H1 (cell line): Measurements from ENCODE around the gene FAM184B. TPM values are rescaled to one million over a fixed set of nuclear protein-coding genes. Genes with fewer than 3 reads are reported as not detected.

ENCODE experiments used
- CHD2 ChIP-seq: IDR thresholded peaks from 2 replicates; pipeline ENCODE4 v1.6.1; 2012; ENCODE audit warnings: low read length, improper control_type of control experiment
- EGR1 ChIP-seq: IDR thresholded peaks from 2 replicates; pipeline ENCODE4 v1.6.1; 2011; ENCODE audit warnings: low read depth, low read length, borderline replicate concordance
- EP300 ChIP-seq, 2 experiments: IDR thresholded peaks; 1 replicate in 1 of 2; 2 replicates in 1 of 2; pipeline ENCODE4 v1.6.1; 2011 to 2012; ENCODE audit warnings: low read depth in 2 of 2, low read length in 2 of 2, mild to moderate bottlenecking in 2 of 2, borderline replicate concordance in 1 of 2, inconsistent platforms in 1 of 2, moderate library complexity in 1 of 2
- EZH2 ChIP-seq: fragments of 200-600 bp; sonication (generic); IDR thresholded peaks from 2 replicates; pipeline ENCODE4 v1.7.1; 2012; ENCODE audit warnings: low read depth, mild to moderate bottlenecking, moderate library complexity, low read length, inconsistent platforms; ENCODE audit not compliant: severe bottlenecking
- GTF2F1 ChIP-seq: IDR thresholded peaks from 2 replicates; pipeline ENCODE4 v1.6.1; 2012; ENCODE audit warnings: low read depth, low read length, improper control_type of control experiment, borderline replicate concordance
- HDAC2 ChIP-seq, 2 experiments: fragments of 300-600 bp in 1 of 2; sonication (generic) in 1 of 2; IDR thresholded peaks; 2 replicates each; pipeline ENCODE4 v1.6.1; 2011 to 2012; ENCODE audit warnings: low read depth in 2 of 2, low read length in 2 of 2, mild to moderate bottlenecking in 2 of 2, moderate library complexity in 2 of 2, borderline replicate concordance in 1 of 2, inconsistent platforms in 1 of 2
- JUND ChIP-seq: IDR thresholded peaks from 2 replicates; pipeline ENCODE4 v1.6.1; 2011; ENCODE audit warnings: mild to moderate bottlenecking, improper control_type of control experiment, low read length
- POLR2AphosphoS5 ChIP-seq: IDR thresholded peaks from 2 replicates; pipeline ENCODE4 v1.6.1; 2011; ENCODE audit warnings: low read depth, low read length
- TCF12 ChIP-seq: IDR thresholded peaks from 2 replicates; pipeline ENCODE4 v1.6.1; 2011; ENCODE audit warnings: low read depth, mild to moderate bottlenecking, low read length
- polyA plus RNA-seq, 7 experiments: library from polyadenylated mRNA; depleted of rRNA in 3 of 7; stranded (reverse) in 5 of 7; unstranded in 2 of 7; fragments of >200 nt in 5 of 7; fragments of 200-250 nt in 2 of 7; gene quantifications; 1 replicate in 5 of 7; 2 replicates in 1 of 7; 4 replicates in 1 of 7; pipeline versions ENCODE4 v1.2.1 to v1.2.3, GENCODE V29; 2011 to 2013; ENCODE audit warnings: missing spikeins in 2 of 7, mixed read lengths in 2 of 7
- total RNA-seq: library from RNA; stranded (reverse); fragmentation: NEBNext Ultra II Directional; extraction: Animal tissue kit (Norgen Biotek cat#: 25700); gene quantifications from 2 replicates; pipeline ENCODE4 v1.2.1, GENCODE V29; 2021

Gene FAM184B
- total and polyA plus RNA-seq, 2 of the 8 experiments (the other 6 are each of a cell fraction or from before 2014, with no cell fraction given) = 0.05 to 0.39 TPM

DNA sequence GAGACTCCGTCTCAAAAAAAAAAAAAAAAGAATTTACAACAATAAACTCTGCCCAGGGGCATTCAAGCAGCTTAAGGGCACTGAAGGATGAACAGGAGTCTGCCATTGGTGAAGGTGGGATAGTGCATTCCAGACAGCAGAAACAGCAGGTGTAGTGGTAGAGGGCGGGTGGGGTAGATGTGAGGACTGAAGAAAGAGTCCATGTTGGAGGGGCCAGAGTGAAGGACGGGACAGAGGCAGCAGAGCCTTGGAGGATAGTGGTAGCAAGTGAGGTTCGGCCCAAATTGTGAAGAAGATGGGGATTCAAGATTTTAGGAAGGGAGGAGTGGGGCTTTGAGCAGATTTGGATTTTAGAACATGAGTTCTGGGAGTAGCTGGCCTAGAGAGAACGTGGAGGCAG lies 91.3 kb downstream of the FAM184B start (continued):
- TF ChIP-seq EP300 (IDR thresholded peaks at IDR 0.05; ENCODE audit: borderline replicate concordance in 1 of 2, low read depth in 2 of 2, low read length in 2 of 2) (no peak), EGR1 (no peak), TCF12 (no peak), HDAC2 (IDR thresholded peaks at IDR 0.05; ENCODE audit: borderline replicate concordance in 1 of 2, low read depth in 2 of 2, low read length in 2 of 2) (no peak), EZH2 (no peak), JUND (no peak), GTF2F1 (no peak), CHD2 (no peak), POLR2AphosphoS5 (no peak)
- TF ChIP-seq, all 59 proteins: peak for 0
